A673 (cell line): ENCODE results near the gene KAZN. TPM values are rescaled to one million over a fixed set of nuclear protein-coding genes. Genes with fewer than 3 reads are reported as not detected.

ENCODE experiments used
- BruUV-seq: library from RNA; stranded (reverse); fragments of 400-500 nt; replicated peaks from 2 replicates; lab custom pipeline; 2021; lab: Mats Ljungman, UMichigan
- CTCF ChIA-PET: fragments of 300-600 bp; sonication (Branson Sonifier 250); formaldehyde crosslinking; loops from one replicate; lab custom pipeline; 2022; ENCODE audit warnings: antibody characterized with exemption; lab: Charles Lee
- POLR2A ChIA-PET: fragments of 300-600 bp; sonication (Branson Sonifier 250); formaldehyde crosslinking; loops from one replicate; lab custom pipeline; 2022; ENCODE audit warnings: antibody characterized with exemption; ENCODE audit not compliant: low non-redundant PET; lab: Charles Lee
- DNase-seq: peaks from one replicate; pipeline ENCODE4 v3.0.0-alpha.2; 2015; ENCODE audit warnings: low spot score
- H3K27ac ChIP-seq: fragments of 200-600 bp; sonication (generic); 2 replicates; pipeline ENCODE4 v1.5.1; 2016; ENCODE audit warnings: mixed run types, low read depth, mild to moderate bottlenecking, mixed read lengths, antibody characterized with exemption, low read length; ENCODE audit not compliant: poor library complexity, severe bottlenecking
- H3K27me3 ChIP-seq: fragments of 200-600 bp; sonication (generic); replicated peaks from 2 replicates; pipeline ENCODE4 v1.6.1; 2017; ENCODE audit warnings: mixed run types, low read depth, mild to moderate bottlenecking, mixed read lengths, antibody characterized with exemption, low read length; ENCODE audit not compliant: insufficient read depth, poor library complexity
- H3K36me3 ChIP-seq: fragments of 200-600 bp; sonication (generic); 2 replicates; pipeline ENCODE4 v1.6.1; 2016; ENCODE audit warnings: mixed run types, mild to moderate bottlenecking, mixed read lengths, antibody characterized with exemption, low read length; ENCODE audit not compliant: insufficient read depth, poor library complexity, severe bottlenecking
- H3K4me1 ChIP-seq: fragments of 200-600 bp; sonication (generic); 2 replicates; pipeline ENCODE4 v1.6.1; 2017; ENCODE audit warnings: mixed run types, mild to moderate bottlenecking, mixed read lengths, antibody characterized with exemption, low read length; ENCODE audit not compliant: insufficient read depth, poor library complexity, severe bottlenecking
- H3K4me3 ChIP-seq: fragments of 200-600 bp; sonication (generic); 2 replicates; pipeline ENCODE4 v1.5.1; 2016; ENCODE audit warnings: low read depth, mixed run types, mild to moderate bottlenecking, mixed read lengths, low read length; ENCODE audit not compliant: poor library complexity, severe bottlenecking
- H3K9me3 ChIP-seq: fragments of 200-600 bp; sonication (generic); 2 replicates; pipeline ENCODE4 v1.6.1; 2016; ENCODE audit warnings: mixed run types, low read depth, mild to moderate bottlenecking, mixed read lengths, antibody characterized with exemption, low read length; ENCODE audit not compliant: poor library complexity, severe bottlenecking
- CTCF ChIP-seq: fragments of 300-800, 200-600 bp; sonication (generic); conservative IDR thresholded peaks from 2 replicates; pipeline ENCODE4 v1.5.1; 2017; ENCODE audit warnings: low read depth, mild to moderate bottlenecking, antibody characterized with exemption, low read length, moderate library complexity, mixed read lengths
- EZH2 ChIP-seq: fragments of 200-600 bp; sonication (generic); IDR thresholded peaks from 2 replicates; pipeline ENCODE4 v1.6.1; 2017; ENCODE audit warnings: borderline replicate concordance, low read depth, mild to moderate bottlenecking, mixed read lengths, antibody characterized with exemption, low read length; ENCODE audit not compliant: poor library complexity, severe bottlenecking
- intact Hi-C: fragments of 100-400 bp; cut with micrococcal nuclease; formaldehyde crosslinking; loops from one replicate; pipeline ENCODE4 v1.10.0; 2022; ENCODE audit not compliant: unreplicated experiment
- total RNA-seq: library from RNA; stranded (reverse); gene quantifications from 2 replicates; pipeline ENCODE4 v1.2.3, GENCODE V29; 2021

KAZN gene
- total RNA-seq, 1 experiment from 2014 or later = 8.0 TPM

GRCh38 chr1:14907416-14907815, 308.9 kb downstream of the KAZN start:
- BruUV-seq = no TSS peak
- no peak for TF ChIP-seq CTCF
- no peaks in the 10 kb centered on the region for H3K4me1 ChIP-seq
- H3K9me3 ChIP-seq = no peaks in the 10 kb centered on the region
- CTCF ChIA-PET = no interaction called here
- POLR2A ChIA-PET = no interaction called here
- no peak for DNase-seq
- H3K27me3 ChIP-seq = no peaks in the 10 kb centered on the region
- no peaks in the 10 kb centered on the region for H3K36me3 ChIP-seq
- H3K27ac ChIP-seq = no peak overlapping the region
- H3K4me3 ChIP-seq = no peak overlapping the region
- intact Hi-C loops = no loop called here

DNA sequence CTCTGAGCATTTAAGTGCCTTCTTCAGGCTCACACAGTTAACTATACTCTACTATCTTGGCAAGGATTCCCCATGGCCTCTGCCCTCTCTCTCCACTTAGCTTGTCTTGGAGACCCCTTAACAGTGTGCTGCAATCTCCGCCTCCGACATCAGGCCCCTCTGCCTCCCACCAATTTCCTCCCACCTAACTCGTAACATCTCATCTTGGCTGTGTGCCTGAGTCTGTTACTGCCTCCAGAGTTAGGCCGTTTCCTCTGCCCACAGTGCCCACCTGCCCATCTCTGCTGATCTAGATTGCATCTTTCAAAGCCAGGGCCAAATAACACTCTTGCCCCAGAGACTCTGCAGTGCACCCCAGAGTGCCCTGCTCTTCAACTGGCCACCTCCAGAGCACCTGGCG, 310.8 kb downstream of the KAZN start:
- H3K27ac ChIP-seq = no peak overlapping the region
- no peak for TF ChIP-seq EZH2
- no peaks in the 10 kb centered on the region for H3K36me3 ChIP-seq
- no TSS peak for BruUV-seq
- H3K9me3 ChIP-seq = no peaks in the 10 kb centered on the region
- H3K4me3 ChIP-seq = no peak overlapping the region
- ChIA-PET CTCF (no interaction called here), POLR2A (no interaction called here)
- no peak for DNase-seq
- intact Hi-C loops = no loop called here
- H3K27me3 ChIP-seq = no peaks in the 10 kb centered on the region
- no peaks in the 10 kb centered on the region for H3K4me1 ChIP-seq

DNA sequence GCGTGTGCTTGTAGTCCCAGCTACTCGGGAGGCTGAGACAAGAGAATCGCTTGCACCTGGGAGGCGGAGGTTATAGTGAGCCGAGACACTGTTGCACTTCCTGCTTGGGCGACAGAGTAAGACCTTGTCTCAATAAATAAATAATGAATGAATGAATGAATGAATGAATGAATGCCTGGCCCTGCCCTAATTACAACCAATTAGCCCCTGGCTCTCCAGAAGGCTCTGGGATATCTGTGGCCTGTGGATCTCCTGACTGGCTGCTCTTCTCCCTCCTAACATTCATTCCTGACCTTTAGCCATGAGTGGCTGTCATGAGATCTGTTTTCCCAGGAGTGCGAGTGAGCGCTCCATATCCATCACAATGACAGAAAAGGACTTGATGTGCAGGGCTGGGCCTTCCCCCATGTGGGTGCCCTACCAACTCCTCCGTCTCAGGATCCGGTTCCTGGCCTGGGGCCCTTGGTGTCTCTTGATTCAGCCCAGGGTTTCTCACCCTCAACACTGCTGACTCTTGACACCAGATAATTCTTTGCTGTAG, 311.5 kb downstream of the KAZN start:
- CTCF ChIA-PET = no interaction called here
- DNase-seq = no peak
- no peaks in the 10 kb centered on the region for H3K36me3 ChIP-seq
- intact Hi-C loops = loop anchor here (10.0 kb wide), 1 partner anchor 115 kb away; no protein-coding TSS in a partner anchor
- BruUV-seq = no TSS peak
- no peak overlapping the region for H3K4me3 ChIP-seq
- no peak overlapping the region for H3K27ac ChIP-seq
- no peaks in the 10 kb centered on the region for H3K9me3 ChIP-seq
- H3K4me1 ChIP-seq = no peaks in the 10 kb centered on the region
- no peaks in the 10 kb centered on the region for H3K27me3 ChIP-seq
- POLR2A ChIA-PET = no interaction called here
- TF ChIP-seq CTCF (no peak), EZH2 (no peak)
